ENCODE data around the gene FBXL16.

Gene FBXL16

DNA sequence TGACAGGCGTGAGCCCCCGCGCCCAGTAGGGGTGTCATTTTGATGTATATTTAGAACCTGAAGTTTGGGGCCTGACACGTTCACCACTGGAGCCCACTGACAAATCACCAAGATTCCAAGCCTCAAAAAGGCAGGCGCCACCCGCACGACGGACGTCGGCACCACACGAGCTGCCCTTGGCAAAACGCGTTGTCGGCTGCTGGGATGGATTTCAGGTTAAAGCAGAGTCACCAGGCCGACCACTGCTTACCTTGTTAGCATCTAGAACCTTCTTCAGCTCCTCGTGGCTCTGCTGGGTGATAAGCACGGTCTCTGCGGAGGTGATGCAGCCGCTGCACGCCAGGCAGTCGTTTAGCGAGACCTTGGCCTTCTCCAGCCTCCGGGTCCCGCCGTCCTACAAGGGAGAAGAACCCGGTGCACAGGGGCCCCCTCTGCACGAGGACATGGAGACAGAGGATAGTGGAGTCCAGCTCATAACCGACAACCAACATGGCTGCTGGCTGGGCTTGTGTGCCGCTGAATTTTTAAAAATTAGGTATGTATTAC lies 31.4 kb upstream of the FBXL16 start:
- Histone ChIP-seq H3K4me2 (ENCODE audit: low read length) (peak overlapping the region; percentile 70), H3K9me2 (ENCODE audit: low read depth, low read length) (no peaks in the 10 kb centered on the region), H3F3A (ENCODE audit: insufficient read depth, low read length) (no peaks in the 10 kb centered on the region), H3K79me2 (ENCODE audit: insufficient read depth, low read length) (no peaks in the 10 kb centered on the region), H4K20me1 (ENCODE audit: insufficient read depth, low read length) (no peaks in the 10 kb centered on the region), H3K9me3 (ENCODE audit: low read length) (no peaks in the 10 kb centered on the region), H3K27me3 (ENCODE audit: insufficient read depth, low read length) (no peaks in the 10 kb centered on the region), H3K4me3 (ENCODE audit: low read depth, low read length, poor library complexity, severe bottlenecking) (peak overlapping the region; percentile 51), H3K4me1 (ENCODE audit: insufficient read depth, low read length, severe bottlenecking) (peaks cover 49% of the 10 kb centered on the region), H3K9ac (ENCODE audit: low read length) (peak overlapping the region; percentile 69; the same call in 1 of the 2 replicates), H3K27ac (ENCODE audit: low read depth, low read length, poor library complexity, severe bottlenecking) (peak overlapping the region; percentile 97), H3K36me3 (ENCODE audit: insufficient read depth, low read length) (peaks cover 48% of the 10 kb centered on the region), H2AFZ (ENCODE audit: low read length) (no peak overlapping the region)
- TF ChIP-seq, protein P1, sequence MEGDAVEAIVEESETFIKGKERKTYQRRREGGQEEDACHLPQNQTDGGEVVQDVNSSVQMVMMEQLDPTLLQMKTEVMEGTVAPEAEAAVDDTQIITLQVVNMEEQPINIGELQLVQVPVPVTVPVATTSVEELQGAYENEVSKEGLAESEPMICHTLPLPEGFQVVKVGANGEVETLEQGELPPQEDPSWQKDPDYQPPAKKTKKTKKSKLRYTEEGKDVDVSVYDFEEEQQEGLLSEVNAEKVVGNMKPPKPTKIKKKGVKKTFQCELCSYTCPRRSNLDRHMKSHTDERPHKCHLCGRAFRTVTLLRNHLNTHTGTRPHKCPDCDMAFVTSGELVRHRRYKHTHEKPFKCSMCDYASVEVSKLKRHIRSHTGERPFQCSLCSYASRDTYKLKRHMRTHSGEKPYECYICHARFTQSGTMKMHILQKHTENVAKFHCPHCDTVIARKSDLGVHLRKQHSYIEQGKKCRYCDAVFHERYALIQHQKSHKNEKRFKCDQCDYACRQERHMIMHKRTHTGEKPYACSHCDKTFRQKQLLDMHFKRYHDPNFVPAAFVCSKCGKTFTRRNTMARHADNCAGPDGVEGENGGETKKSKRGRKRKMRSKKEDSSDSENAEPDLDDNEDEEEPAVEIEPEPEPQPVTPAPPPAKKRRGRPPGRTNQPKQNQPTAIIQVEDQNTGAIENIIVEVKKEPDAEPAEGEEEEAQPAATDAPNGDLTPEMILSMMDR (IDR thresholded peaks at IDR 0.05; ENCODE audit: low read length), result no peak
- no peak for TF ChIP-seq EZH2 (IDR thresholded peaks at IDR 0.05; ENCODE audit: borderline replicate concordance, low read length)

DNA sequence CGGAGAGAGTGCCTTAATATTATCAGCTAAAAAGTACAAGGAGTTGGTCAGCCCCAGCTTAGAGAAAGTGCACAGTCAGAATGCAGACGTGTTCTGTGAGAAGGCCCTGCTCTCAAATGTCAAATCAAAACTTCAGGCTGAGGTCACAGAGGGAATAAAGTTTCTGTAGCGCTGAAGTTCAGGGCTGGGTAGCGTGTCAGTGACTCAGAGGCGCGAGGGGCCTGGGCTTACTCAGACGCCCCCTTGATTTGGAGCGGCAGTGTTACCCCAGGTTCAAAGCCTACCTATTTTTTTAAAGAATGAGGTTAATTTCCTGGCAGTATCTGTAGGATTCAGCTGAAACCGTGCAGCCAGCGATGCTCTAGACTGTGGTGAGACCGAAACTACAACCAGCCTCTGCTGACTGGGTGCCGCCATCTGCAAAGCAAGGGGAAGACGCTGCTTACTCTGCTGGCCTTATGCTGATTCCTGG lies 30.4 kb upstream of the FBXL16 start:
- Histone ChIP-seq H3K79me2 (ENCODE audit: insufficient read depth, low read length) (no peaks in the 10 kb centered on the region), H3K36me3 (ENCODE audit: insufficient read depth, low read length) (peaks cover 58% of the 10 kb centered on the region), H3K27me3 (ENCODE audit: insufficient read depth, low read length) (no peaks in the 10 kb centered on the region), H3K9me2 (ENCODE audit: low read depth, low read length) (no peaks in the 10 kb centered on the region), H3K27ac (ENCODE audit: low read depth, low read length, poor library complexity, severe bottlenecking) (peak overlapping the region; percentile 97), H2AFZ (ENCODE audit: low read length) (no peak overlapping the region), H3K4me3 (ENCODE audit: low read depth, low read length, poor library complexity, severe bottlenecking) (no peak overlapping the region), H3K9ac (ENCODE audit: low read length) (peak overlapping the region; percentile 4; the same call in 1 of the 2 replicates), H3K4me1 (ENCODE audit: insufficient read depth, low read length, severe bottlenecking) (peaks cover 45% of the 10 kb centered on the region), H3F3A (ENCODE audit: insufficient read depth, low read length) (no peaks in the 10 kb centered on the region), H3K9me3 (ENCODE audit: low read length) (no peaks in the 10 kb centered on the region), H4K20me1 (ENCODE audit: insufficient read depth, low read length) (no peaks in the 10 kb centered on the region), H3K4me2 (ENCODE audit: low read length) (no peak overlapping the region)
- TF ChIP-seq, protein P1 (IDR thresholded peaks at IDR 0.05; ENCODE audit: low read length), result no peak
- TF ChIP-seq EZH2 (IDR thresholded peaks at IDR 0.05; ENCODE audit: borderline replicate concordance, low read length), result no peak

DNA sequence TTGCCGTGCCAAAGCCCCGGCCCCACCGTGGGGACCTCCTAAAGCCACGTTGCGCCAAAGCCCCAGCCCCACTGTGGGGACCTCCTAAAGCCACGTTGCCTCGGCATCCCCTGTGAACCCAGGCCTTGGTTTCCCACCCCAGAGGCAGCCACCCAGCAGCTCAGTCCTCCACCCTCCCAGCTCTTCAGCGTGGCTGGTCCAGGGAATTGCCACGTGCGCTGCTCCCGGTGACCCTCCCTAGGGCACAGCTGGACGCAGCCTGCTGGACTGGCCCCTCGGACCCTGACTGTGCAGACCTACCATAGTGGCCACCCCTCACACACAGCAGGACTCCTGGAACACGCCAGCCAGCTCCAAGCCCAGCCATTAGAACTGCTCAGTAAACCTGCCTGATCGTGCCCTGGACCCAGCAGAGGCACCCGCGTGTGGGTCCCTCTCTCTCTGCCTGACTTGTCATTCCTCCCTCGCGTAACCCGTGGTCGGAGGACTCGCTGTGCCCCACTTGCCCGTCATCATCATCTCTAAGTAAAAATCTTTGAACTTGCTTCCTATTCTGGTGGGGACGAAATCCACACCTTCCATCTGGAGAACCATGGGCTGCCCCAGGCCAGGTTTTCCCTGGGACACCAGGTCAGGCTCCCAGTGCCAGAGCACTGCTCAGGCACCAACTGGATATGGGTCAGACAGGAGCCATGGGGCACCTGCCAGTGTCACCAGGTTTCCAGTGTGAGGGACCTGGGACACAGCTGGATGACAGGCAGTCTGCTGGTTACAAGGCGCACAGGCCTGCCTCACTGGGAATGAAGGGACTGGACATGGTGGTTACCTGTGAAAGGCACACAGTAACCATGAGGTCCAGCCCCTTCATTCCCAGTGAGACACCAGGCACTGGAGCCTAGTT lies 29.6 kb upstream of the FBXL16 start:
- Histone ChIP-seq H4K20me1 (ENCODE audit: insufficient read depth, low read length) (no peaks in the 10 kb centered on the region), H3K4me3 (ENCODE audit: low read depth, low read length, poor library complexity, severe bottlenecking) (no peak overlapping the region), H3K79me2 (ENCODE audit: insufficient read depth, low read length) (no peaks in the 10 kb centered on the region), H3K27ac (ENCODE audit: low read depth, low read length, poor library complexity, severe bottlenecking) (peak overlapping the region; percentile 97), H2AFZ (ENCODE audit: low read length) (no peak overlapping the region), H3K4me2 (ENCODE audit: low read length) (no peak overlapping the region), H3K9ac (ENCODE audit: low read length) (no peak overlapping the region), H3K36me3 (ENCODE audit: insufficient read depth, low read length) (peaks cover 64% of the 10 kb centered on the region), H3K9me2 (ENCODE audit: low read depth, low read length) (no peaks in the 10 kb centered on the region), H3K4me1 (ENCODE audit: insufficient read depth, low read length, severe bottlenecking) (peaks cover 45% of the 10 kb centered on the region), H3F3A (ENCODE audit: insufficient read depth, low read length) (no peaks in the 10 kb centered on the region), H3K9me3 (ENCODE audit: low read length) (no peaks in the 10 kb centered on the region), H3K27me3 (ENCODE audit: insufficient read depth, low read length) (no peaks in the 10 kb centered on the region)
- TF ChIP-seq, protein P1 (IDR thresholded peaks at IDR 0.05; ENCODE audit: low read length), result no peak
- no peak for TF ChIP-seq EZH2 (IDR thresholded peaks at IDR 0.05; ENCODE audit: borderline replicate concordance, low read length)

All from OCI-LY1 (cell line).